NCI-H2107 treated with DMSO at 0.1 percent for 48 hours (cell line): ENCODE measurements around the gene ADAMTS2.

Experiments
- DNase-seq: peaks from one replicate; lab custom pipeline; 2025; ENCODE audit not compliant: unreplicated experiment; lab: John Stamatoyannopoulos, UW

The ADAMTS2 gene

GRCh38 chr5:179147991-179148702, 197.1 kb downstream of the ADAMTS2 start:
- no peak for DNase-seq

GRCh38 chr5:179146277-179146676, 199.0 kb downstream of the ADAMTS2 start:
- no peak for DNase-seq

- DNase-seq, result no peak
These were observed 201.8 kb downstream of the ADAMTS2 start for GRCh38 chr5:179143446-179143845.

GRCh38 chr5:179142434-179143198, 202.6 kb downstream of the ADAMTS2 start:
- no peak for DNase-seq

GRCh38 chr5:179141867-179142266, 203.4 kb downstream of the ADAMTS2 start:
- DNase-seq, result no peak

- no peak for DNase-seq
These were observed 205.0 kb downstream of the ADAMTS2 start for GRCh38 chr5:179140293-179140692.

GRCh38 chr5:179139936-179140235, 205.4 kb downstream of the ADAMTS2 start:
- no peak for DNase-seq

- no peak for DNase-seq
These were observed 205.9 kb downstream of the ADAMTS2 start for GRCh38 chr5:179139111-179139935.

GRCh38 chr5:179138568-179138925, 206.7 kb downstream of the ADAMTS2 start:
- DNase-seq, result no peak

- no peak for DNase-seq
These were observed 207.4 kb downstream of the ADAMTS2 start for GRCh38 chr5:179137643-179138567.

- no peak for DNase-seq
These were observed 208.1 kb downstream of the ADAMTS2 start for GRCh38 chr5:179137016-179137642.

- DNase-seq, result no peak
These were observed 209.6 kb downstream of the ADAMTS2 start for GRCh38 chr5:179135441-179136215.

GRCh38 chr5:179135006-179135405, 210.3 kb downstream of the ADAMTS2 start:
- DNase-seq, result no peak

GRCh38 chr5:179134511-179134910, 210.8 kb downstream of the ADAMTS2 start:
- no peak for DNase-seq

- DNase-seq, result no peak
These were observed 212.5 kb downstream of the ADAMTS2 start for GRCh38 chr5:179132586-179133355.

- DNase-seq, result no peak
These were observed 213.2 kb downstream of the ADAMTS2 start for GRCh38 chr5:179131886-179132585.

- no peak for DNase-seq
These were observed 213.9 kb downstream of the ADAMTS2 start for GRCh38 chr5:179131321-179131835.

- no peak for DNase-seq
These were observed 215.1 kb downstream of the ADAMTS2 start for GRCh38 chr5:179130101-179130681.
